Activated CD4-positive, alpha-beta T cell treated with anti-CD3 and anti-CD28 coated beads, Interleukin-2, amount 50 U/mL, for 16 hours (primary cell): Measurements from ENCODE around the gene OLFM1.
"Not testable (repeated sequence)": the region's sequence is repeated elsewhere in the genome, so short reads cannot be mapped to it uniquely, and the experiment has no call there.

Experiments
- DNase-seq: peaks from one replicate; pipeline ENCODE4 v3.0.0-alpha.2; 2020

OLFM1 gene

DNA sequence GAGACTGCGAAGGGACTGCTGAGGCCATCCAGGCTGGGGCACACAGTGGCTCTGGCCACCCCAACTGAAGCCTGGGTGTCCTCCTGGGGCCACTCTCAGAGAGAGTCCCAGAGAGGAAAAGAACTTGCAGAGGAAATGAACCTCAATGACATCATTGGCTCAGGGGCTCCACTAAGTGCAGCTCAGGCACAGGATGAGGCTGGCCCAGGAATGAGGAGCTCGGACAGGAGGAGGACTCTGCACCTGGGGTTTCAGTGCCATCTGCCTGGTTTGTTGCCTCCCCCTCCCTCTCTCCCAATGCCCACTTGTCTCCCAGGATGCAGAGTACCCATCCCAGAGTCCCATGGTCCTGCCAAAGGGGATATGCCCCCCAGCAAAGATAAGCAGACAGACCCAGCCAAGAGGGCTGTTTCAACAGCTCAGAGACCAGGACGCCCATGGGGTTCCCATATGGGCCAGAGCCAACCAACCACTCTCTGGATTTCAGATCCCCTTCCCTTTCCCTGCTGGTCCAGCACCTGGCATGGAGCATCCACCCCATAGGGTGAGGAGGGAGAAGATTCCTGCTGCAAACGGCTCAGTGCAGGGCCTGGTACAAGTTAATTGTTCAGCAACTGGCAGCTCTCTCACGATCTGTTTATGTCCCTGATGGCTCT is 26.9 kb upstream of the OLFM1 start:
- DNase-seq: no peak

DNA sequence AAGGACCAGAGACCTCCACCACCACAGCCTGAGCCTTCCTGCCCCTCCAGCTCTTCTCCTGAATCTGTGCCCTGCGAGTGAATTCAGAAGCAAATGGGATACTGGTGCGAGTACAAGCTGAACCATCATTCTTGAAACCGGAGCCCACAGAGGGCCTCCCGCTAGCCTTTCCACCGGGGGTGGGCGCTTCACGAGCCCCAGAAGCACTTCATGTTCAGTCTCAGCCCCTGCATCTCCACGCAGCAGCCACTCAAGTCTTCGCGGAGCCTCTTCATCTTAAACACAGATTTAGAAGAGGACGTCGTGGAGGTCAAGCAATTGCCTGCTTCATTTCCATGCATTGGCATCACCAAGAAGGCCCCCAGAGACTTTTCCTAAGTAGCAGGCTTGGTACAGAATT is 26.0 kb upstream of the OLFM1 start:
- no peak for DNase-seq

GRCh38 chr9:135062254-135062653 is 25.2 kb upstream of the OLFM1 start:
- no peak for DNase-seq

- DNase-seq: not testable (repeated sequence)
Observed at GRCh38 chr9:135063466-135063865, 24.0 kb upstream of the OLFM1 start.

GRCh38 chr9:135063888-135064287 is 23.6 kb upstream of the OLFM1 start:
- DNase-seq: not testable (repeated sequence)

DNA sequence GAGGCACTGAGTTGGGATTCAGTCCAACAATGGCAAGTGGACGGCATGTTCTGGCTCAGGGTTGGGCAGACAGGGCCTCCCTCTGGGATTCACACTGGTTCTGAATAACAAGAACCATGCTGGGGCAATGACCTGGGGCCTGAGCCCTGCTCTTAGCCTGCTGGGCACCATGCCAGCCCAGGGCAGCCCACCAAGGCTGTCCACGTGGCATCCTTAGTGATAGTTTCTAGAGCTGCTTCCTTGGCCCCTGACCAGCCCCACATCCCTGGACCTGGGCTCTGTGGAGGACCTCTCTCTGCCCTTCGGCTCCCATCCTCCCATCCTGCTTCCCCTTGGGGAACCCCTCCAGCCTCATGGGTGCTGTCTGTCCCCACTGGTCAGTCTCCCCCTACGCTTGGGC is 22.3 kb upstream of the OLFM1 start:
- no peak for DNase-seq

- DNase-seq: no peak
Observed at GRCh38 chr9:135065804-135066203, 21.7 kb upstream of the OLFM1 start.

DNA sequence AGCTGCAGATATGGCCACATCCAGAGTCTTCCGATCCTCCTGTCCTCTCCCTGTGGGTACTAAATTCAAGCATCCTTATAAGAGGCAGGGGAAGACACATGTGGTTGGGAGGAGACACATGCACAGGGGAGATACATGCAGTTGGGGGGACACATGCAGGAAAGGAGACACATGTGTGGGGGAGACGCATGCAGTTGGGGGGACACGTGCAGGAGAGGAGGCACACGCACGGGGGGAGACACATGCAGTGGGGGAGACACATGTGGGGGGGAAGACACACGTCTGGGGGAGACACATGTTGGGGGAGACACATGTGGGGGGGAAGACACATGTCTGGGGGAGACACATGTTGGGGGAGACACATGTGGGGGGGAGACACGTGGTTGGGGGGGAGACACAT is 21.2 kb upstream of the OLFM1 start:
- DNase-seq: no peak

DNA sequence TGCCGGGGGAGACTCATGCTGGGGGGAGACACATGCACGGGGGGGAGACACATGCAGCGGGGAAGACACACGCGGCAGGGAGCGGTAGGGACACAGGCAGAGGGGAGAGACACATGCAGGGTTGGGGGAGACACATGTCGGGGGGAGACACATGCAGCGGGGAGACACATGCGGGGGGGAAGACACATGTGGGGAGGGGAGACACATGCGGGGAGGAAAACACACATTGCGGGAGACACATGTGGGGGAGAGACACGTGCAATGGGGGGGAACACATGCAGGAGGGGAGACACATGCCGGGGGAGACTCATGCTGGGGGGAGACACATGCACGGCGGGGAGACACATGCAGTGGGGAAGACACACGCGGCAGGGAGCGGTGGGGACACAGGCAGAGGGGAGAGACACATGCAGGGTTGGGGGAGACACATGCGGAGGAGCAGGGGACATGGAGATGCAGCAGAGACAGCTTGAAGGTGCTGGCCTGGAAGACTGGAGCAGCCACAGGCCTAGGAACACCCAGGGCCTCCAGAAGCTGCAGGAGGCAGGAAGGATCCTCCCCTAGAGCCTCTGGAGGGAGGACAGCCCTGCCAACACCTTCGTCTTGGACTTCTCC is 20.3 kb upstream of the OLFM1 start:
- no peak for DNase-seq

DNA sequence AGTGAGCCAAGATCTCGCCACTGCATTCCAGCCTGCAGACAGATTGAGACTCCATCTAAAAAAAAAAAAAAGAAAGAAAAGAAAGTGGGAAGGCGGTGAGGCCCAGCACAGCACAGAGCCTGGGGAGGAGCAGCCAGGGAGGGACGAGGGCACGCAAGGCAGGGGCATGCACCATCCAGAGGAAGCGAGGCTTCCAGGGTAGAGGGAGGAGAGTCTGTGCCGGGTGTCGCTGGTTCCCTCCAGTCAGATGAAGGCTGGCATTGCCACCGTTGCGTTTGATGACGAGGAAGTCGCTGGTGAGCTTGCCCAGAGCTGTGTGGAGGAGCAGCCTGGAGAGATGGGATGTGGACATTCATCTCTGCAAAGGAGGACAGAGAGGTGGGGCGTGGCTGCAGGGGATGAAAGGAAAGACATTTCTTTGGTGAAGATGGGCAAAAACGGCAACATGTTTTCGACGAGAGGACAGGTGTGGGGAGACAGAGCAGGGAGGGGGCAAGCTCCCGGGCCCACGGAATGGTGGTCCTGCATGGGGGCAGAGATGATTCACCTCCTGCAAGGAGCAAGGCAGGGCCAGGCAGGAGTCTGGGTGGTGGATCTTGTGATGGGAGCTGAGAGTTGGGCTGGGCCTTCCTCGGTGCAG is 18.6 kb upstream of the OLFM1 start:
- DNase-seq: no peak

- no peak for DNase-seq
Observed at GRCh38 chr9:135069558-135070197, 17.8 kb upstream of the OLFM1 start.

- DNase-seq: no peak
Observed at GRCh38 chr9:135070198-135070951, 17.1 kb upstream of the OLFM1 start.

GRCh38 chr9:135070964-135071735 is 16.3 kb upstream of the OLFM1 start:
- DNase-seq: no peak

- DNase-seq: no peak
Observed at GRCh38 chr9:135073081-135073740, 14.3 kb upstream of the OLFM1 start.

- no peak for DNase-seq
Observed at GRCh38 chr9:135073741-135074305, 13.6 kb upstream of the OLFM1 start.

DNA sequence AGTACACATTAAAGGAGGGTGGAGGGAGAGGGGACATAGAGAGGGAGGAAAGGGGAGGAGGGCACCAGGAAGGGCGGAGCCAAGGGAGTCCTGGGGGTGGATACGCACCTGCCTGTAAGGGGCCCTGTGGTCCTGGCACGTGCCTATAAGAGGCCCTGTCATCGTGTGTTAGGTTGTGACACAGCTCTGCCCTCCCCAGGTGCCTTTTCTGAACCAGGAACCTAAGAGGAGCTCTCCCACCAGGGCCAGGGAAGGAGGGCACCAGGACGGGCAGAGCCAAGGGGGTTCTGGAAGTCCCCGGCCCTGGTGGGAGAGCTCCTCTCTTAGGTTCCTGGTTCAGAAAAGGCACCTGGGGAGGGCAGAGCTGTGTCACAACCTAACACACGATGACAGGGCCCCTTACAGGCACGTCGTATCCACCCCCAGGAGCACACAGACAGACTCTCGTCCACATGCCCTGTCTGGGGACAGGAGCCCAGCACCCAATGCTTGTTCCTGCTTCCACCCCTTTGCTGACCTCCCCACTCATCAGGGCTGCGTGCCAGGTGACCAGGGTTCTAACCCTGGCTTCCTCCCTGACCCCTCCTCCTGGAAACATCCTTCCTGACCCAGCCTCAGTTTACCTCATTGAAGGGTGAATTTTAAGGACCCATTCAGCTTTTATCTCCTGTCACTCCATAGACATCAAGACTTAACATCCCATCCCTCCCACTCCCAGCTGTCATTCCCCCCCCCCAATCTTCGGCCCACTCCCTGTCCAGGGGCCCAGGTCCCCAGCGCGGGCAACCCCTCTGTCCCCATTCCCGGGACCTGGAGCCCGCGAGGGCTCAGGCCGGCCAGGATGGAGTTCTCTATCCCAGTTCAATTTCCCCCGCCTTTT is 12.9 kb upstream of the OLFM1 start:
- DNase-seq: no peak

DNA sequence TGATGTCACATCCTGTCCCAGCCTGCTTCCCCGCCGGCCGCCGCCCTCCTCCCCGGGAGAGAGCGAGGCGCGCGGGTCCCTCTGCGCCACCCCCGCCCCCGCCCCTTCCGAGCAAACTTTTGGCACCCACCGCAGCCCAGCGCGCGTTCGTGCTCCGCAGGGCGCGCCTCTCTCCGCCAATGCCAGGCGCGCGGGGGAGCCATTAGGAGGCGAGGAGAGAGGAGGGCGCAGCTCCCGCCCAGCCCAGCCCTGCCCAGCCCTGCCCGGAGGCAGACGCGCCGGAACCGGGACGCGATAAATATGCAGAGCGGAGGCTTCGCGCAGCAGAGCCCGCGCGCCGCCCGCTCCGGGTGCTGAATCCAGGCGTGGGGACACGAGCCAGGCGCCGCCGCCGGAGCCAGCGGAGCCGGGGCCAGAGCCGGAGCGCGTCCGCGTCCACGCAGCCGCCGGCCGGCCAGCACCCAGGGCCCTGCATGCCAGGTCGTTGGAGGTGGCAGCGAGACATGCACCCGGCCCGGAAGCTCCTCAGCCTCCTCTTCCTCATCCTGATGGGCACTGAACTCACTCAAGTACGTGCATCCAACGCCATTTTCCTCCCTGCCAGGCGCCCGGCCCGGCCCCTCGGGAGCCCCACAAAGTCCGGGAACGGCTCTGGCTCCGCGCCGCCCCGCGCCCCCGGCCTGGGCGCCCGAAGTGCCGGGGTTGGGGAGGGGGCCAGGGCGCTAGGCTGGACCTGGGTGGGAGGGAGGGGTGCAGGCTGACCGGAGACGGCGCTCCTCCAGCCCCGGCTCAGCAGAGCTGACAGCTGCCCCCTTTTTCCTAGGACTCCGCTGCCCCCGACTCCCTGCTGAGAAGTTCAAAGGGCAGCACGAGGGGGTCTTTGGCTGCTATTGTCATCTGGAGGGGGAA is 12.0 kb upstream of the OLFM1 start:
- DNase-seq: no peak

DNA sequence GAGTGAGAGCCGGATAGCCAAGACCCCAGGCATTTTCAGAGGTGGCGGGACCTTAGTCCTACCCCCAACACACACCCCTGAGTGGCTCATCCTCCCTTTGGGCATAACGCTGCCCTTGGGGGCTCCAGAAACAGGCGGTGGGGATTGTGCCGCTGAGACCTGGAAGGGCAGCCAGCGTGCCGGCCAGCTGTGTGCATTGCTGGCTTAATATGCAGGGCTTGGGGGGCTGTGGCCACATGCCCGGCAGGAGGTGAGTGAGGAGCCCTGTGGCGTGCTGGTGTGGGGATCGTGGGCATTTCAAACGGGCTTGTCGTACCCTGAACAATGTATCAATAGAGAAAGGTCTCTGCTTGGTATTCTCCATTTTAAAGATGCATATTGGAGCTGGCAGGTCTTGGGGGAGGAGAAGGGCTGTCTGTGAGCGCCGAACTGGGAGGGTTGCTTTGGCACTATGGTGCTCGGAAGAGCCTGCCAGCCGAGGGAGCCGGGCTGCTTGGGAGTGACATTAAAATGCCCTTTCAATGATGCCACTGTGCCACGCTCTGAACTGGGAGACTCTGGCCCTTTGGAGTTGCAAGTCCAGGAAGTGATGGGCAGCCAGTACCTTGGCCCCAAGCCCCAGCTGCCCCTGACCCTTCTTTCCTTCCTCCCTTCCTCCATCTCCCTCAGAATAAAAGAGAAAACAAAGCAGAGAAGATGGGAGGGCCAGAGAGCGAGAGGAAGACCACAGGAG is 11.2 kb upstream of the OLFM1 start:
- no peak for DNase-seq
